GM21423 (cell line): ENCODE data around the gene NIM1K.
A peak's percentile ranks its signal among the peaks of the same experiment; 100 is the strongest.
"Not testable (repeated sequence)": the region's sequence is repeated elsewhere in the genome, so short reads cannot be mapped to it uniquely, and the experiment has no call there.

Experiments used
- ATAC-seq: cut with Tn5 transposase; IDR thresholded peaks from one replicate; pipeline ENCODE4 v1.9.1; 2021; ENCODE audit warnings: mild to moderate bottlenecking, moderate library complexity; ENCODE audit not compliant: unreplicated experiment

NIM1K gene

GRCh38 chr5:43274435-43275114, 82.5 kb downstream of the NIM1K start:
- no peak for ATAC-seq

DNA sequence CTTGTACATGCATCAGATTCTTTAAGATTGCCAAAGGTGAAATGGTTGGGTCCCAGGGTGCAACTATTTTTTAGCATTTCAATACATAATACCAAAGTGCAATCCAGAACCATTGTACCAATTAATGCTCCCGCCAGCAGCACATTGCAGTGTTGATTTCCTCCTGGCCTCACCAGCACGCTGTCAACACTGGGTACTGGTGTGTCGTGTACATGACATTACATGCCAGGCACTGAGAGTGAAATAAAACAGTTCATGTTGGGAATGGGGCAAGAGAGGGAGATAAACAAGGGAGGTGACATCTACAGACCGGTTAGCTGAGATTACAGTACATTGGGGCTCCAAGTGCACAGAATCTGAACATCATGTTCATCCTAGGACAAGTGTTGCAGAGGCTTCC, 83.4 kb downstream of the NIM1K start:
- ATAC-seq = no peak

DNA sequence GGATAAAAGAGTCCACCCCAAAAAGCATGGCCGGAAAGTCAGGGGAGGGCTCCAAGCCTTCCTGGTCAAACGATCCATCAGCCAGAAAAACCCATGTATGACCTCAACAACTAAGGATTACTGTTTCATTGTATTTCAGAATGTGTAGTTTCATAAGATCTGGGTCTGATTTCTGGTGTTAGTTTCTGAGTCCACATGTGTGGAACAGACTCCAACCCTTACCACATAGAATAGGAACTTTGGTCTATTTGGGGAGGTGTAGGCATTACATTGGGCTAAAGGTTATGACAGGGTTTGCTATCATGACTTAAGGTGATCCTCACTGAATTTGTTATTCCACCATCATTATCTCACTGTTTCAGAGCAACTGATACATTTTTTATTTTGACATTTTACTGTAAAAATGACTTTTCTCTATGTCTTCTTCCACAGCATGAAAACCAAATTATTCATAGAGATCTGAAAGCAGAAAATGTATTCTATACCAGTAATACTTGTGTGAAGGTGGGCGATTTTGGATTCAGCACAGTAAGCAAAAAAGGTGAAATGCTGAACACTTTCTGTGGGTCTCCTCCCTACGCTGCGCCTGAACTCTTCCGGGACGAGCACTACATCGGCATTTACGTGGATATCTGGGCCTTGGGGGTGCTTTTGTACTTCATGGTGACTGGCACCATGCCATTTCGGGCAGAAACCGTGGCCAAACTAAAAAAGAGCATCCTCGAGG, 87.7 kb downstream of the NIM1K start:
- ATAC-seq = no peak

GRCh38 chr5:43281840-43282658, 90.0 kb downstream of the NIM1K start:
- ATAC-seq = no peak

- ATAC-seq = no peak
Observed at GRCh38 chr5:43286623-43287022, 94.6 kb downstream of the NIM1K start.

- no peak for ATAC-seq
Observed at GRCh38 chr5:43287493-43287892, 95.5 kb downstream of the NIM1K start.

GRCh38 chr5:43288269-43288831, 96.3 kb downstream of the NIM1K start:
- no peak for ATAC-seq

DNA sequence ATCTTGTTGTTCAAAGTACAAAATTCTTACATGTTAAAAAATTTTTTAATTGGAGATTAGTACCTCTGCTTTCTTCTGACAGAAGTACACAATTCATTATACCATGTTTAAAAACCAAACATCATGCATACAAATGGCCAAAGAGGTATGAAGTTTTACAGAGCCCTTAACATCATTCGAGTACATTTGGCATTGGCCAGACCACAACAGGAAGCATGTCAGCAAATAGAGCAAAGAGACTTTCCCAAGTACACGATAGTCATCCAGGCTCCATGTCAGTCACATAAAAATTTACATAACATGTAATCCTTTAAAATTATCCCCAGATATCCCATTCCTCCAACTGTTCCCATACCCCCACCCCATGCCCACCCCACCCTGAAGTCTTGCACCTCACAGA, 98.7 kb downstream of the NIM1K start:
- ATAC-seq = no peak

- ATAC-seq = no peak
Observed at GRCh38 chr5:43294226-43294625, 102.2 kb downstream of the NIM1K start.

- no peak for ATAC-seq
Observed at GRCh38 chr5:43295202-43295601, 103.2 kb downstream of the NIM1K start.

- ATAC-seq = no peak
Observed at GRCh38 chr5:43296835-43297234, 104.8 kb downstream of the NIM1K start.

DNA sequence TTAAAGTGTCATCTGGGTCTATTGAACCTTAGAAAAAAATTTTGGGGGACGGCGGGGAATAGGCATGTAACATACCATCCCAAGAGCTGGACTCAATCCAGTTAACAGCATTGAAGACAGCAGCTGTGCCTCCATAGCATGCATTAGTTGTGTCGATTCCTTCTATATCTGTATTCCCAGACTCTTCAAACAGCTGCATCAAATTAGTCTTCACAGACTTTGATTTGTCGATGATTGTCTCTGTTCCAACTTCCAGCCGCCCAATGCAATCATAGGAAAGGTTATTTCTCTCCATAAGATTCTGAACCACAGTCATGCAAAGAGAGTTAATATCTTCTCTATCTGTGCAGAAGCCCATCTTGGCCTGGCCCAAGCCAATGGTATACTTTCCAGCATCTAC, 106.4 kb downstream of the NIM1K start:
- ATAC-seq = no peak

DNA sequence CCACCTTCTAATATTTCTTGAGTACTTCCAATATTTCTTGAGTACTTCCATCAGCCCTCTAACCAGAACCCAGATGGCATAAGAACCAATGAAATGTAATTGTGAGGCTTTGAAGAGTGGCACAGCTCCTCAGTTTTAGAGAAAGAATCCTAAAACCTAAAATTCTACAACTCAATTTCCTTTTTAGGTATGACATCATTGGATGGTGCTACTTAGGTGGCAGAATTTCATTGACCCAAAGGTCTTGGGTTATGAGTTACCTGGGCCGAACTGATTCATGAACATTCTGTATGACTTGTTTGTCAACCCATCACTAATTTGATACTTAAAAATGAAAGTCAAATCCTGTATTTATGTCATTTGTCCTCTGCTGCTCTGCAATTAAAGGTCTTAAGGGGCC, 108.1 kb downstream of the NIM1K start:
- no peak for ATAC-seq

DNA sequence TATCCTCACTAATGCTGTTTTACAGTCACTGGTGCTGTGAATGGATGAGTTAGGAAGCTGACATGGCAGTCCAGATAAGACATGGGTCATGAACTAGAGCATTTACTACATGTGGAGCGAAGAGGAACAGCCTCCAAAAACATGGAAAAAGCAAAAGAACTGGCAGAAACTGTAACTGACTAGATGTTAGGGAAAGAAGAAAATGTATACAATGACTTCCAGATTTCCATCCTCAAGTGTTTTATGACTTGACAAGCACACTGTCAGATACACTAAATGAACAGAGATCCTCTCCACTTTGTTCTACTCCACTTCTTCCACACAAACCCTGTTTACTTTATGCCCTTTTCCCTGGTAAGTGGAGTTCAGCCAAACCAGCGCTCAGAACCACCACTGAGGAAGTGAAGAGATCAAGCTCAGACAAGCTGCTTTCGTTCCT, 109.6 kb downstream of the NIM1K start:
- ATAC-seq = no peak

DNA sequence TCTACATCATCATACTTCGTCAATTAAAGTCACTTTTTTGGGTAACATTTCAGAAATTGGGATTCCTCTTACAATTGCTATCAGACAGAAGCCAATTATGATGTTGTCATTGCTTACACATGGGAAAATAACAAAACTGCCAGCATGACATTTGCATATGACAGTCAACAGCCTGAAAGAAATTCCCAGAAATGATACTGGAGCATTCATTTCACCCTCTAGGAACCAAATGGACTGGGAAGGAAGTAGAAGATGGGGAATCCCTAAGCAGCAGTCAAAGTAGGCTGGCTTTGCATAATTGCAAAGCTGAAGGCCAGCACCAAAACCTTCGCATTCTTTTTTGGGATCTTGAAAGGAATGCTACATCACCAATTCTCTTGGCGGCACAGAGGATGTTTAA, 110.5 kb downstream of the NIM1K start:
- no peak for ATAC-seq

- ATAC-seq = no peak
Observed at GRCh38 chr5:43303242-43303641, 111.2 kb downstream of the NIM1K start.

DNA sequence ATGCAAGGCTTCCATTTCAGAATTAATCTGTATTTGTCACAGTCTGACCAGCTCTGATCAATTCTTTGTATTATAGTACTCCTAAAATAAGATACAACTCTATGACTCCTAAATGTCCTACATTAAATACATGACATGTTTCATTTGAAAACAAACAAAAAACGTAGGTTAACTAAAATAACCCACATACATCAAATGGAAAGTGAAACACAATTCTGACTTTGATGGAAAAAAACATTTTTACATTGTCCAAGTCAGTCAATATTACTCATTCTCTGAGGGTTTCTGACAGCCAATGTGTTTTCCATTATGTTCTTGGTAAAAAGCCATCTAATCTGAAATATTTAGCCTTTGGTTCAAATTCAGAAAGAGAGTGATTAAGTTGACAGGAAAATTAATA, 112.5 kb downstream of the NIM1K start:
- ATAC-seq = no peak

DNA sequence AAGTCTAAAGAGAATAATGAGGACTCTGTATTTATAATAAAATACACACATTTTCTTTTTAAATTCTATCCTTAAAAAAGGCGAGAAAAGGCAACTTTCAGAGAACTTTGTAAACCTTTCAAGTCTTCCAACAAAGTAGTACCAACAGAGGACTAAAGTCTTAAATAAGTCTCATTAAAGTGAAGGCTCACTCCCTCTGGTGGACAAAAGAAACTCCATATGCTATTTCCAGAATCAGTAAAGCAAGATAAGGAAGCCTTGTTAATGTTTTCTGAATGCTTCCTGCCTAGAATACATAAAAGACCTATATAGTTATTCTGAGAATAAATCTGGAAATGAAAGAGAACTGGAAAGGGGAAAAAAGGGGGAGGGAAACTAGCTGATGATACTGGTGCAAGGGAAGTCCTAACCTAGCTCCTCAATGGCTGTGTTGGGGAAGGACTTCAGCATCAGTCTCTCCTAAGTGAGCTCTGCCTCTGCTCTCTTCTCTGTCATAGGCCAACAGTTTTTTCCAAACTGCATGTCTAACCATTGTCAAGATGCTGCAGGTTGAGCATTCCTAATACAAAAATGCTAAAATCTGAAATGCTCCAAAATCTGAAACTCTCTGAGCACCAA, 114.0 kb downstream of the NIM1K start:
- ATAC-seq = peak; percentile 57

GRCh38 chr5:43306954-43307353, 114.9 kb downstream of the NIM1K start:
- ATAC-seq = not testable (repeated sequence)

DNA sequence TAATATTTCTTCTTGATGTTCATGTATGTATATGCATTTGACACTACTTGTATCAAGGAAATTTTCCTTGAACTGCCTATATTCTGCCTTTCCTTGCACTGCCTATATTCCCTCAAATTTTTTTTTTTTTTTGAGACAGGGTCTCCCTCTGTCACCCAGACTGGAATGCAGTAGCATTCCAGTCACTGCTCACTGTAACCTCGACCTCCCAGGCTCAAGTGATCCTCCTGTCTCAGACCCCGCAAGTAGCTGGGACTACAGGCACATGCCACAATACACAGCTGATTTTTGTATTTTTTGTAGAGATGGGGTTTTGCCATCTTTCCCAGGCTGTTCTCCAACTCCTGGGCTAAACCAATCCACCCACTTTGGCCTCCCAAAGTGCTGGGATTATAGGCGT, 117.1 kb downstream of the NIM1K start:
- ATAC-seq = no peak

DNA sequence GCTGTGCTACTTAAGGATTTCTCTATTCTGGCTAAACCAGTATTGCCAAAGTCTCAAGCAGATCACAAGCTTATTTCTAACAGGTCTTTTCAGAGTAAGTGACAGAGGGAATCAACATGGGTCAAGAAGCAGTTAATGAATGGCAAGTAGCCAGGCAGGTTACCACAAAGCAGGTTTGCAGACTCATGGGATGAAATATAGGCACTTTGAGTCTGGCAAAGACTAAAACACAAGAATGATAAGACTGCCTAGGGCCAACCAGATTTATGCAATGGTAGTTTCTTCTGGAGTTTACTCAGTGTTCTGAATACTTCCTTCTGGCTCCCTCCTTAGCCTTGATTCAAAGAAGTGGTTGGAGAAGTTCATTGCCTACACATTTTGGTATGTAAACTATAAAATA, 117.6 kb downstream of the NIM1K start:
- ATAC-seq = no peak
